ENCODE results near the gene UHRF1.

DNA sequence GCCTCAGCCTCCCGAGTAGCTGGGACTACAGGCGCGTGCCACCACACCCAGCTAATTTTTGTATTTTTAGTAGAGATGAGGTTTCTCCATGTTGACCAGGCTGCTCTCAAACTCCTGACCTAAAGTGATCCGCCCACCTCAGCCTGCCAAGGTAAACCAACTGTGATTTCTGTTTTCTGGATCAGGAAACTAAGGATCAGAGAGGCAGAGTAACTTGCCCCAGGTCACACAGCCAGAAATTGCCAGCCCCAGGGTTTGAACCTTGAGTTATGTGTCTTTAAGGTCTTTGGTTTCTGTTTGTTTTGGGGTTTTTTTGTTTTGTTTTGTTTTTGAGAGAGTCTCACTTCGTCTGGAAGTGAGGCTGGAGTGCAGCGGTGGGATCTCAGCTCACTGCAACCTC lies 37.6 kb upstream of the UHRF1 start:
- TF ChIP-seq, protein P1, sequence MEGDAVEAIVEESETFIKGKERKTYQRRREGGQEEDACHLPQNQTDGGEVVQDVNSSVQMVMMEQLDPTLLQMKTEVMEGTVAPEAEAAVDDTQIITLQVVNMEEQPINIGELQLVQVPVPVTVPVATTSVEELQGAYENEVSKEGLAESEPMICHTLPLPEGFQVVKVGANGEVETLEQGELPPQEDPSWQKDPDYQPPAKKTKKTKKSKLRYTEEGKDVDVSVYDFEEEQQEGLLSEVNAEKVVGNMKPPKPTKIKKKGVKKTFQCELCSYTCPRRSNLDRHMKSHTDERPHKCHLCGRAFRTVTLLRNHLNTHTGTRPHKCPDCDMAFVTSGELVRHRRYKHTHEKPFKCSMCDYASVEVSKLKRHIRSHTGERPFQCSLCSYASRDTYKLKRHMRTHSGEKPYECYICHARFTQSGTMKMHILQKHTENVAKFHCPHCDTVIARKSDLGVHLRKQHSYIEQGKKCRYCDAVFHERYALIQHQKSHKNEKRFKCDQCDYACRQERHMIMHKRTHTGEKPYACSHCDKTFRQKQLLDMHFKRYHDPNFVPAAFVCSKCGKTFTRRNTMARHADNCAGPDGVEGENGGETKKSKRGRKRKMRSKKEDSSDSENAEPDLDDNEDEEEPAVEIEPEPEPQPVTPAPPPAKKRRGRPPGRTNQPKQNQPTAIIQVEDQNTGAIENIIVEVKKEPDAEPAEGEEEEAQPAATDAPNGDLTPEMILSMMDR (IDR thresholded peaks at IDR 0.05): no peak
- TF ChIP-seq POLR2AphosphoS5 (IDR thresholded peaks at IDR 0.05) (no peak), POLR2A (IDR thresholded peaks at IDR 0.05) (no peak)

Data from breast epithelium (tissue), 3 donors.